Activated gamma-delta T cell (primary cell): ENCODE results near the gene SLC2A9.

ENCODE experiments used
- DNase-seq: peaks from one replicate; lab custom pipeline; 2025; lab: John Stamatoyannopoulos, UW

Gene SLC2A9

DNA sequence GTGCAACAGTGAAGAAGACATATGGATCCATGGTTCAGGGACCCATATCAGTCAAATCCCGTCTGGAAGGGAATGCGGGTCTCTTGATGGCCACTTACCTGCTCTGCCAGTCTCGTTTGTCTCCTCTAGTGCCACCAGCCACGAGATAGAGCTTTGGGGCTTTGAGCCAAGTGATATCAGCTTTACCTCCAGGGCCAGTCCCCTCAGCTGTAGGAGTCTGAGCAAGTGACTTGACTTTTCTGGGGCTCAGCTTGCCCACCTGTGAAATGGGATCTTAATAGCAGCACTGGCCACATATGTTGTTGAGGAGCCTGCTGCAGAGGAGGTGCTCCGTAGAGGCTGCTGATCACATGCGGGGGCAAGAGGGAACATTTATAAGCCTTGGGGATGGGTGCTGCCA lies 1.2 kb downstream of the SLC2A9 start:
- DNase-seq: no peak

DNA sequence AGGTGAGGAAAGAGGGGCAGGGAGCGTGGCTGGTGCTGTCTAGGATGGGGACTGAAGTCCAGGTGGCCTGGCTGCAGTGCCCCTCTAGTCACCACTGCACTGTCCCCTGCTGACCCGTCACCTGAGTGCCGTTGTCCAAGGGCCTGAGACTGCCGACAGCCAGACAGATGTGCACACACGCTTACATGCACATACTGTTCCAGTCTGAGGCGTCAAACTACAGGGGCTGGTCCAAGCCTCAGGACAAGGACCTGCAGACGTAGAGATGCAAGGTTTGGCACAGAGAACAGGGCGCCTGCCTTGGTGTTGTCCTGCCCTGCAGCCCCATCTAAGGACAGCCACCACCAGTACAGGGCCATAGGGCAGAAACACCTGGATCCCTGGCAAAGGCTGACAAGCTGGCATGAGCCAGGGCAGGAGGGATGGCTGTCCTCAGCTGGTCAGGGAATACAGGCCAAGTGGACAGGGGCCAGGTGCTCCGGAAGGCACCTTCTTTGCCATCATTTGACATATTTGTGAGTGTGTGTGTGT lies 1.7 kb downstream of the SLC2A9 start:
- DNase-seq: no peak

DNA sequence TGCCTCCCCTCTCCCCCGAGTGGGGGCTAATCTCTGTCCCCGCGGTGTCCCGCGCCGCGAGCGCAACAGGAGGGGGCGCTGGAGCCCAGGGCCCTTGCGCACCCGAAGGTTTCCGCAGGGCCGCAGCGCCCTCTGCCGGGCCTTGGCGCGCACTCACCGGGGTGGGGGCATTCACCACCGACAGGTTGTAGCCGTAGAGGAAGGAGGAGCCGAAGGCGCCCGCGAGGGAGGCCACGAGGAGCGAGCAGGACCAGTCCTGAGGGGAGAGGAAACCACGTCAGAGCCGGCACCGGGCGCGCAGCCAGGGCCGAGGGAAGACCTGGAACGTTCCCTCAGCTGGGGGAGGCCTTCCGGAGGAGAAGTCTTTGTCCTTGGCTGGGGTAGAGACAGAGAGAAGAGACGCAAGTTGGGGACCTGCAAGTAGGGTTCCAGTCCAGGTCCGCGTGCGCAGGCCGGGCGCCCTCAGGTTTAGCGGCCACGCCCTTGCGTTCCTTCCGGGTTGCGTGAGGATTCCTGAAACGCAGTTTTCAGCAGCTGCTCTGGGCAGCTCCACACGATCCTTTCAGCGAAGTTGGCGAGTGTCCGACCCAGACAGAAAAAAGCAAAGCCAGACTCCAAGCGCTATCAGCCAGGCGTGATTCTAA lies 2.4 kb downstream of the SLC2A9 start:
- DNase-seq: peak; percentile 82

DNA sequence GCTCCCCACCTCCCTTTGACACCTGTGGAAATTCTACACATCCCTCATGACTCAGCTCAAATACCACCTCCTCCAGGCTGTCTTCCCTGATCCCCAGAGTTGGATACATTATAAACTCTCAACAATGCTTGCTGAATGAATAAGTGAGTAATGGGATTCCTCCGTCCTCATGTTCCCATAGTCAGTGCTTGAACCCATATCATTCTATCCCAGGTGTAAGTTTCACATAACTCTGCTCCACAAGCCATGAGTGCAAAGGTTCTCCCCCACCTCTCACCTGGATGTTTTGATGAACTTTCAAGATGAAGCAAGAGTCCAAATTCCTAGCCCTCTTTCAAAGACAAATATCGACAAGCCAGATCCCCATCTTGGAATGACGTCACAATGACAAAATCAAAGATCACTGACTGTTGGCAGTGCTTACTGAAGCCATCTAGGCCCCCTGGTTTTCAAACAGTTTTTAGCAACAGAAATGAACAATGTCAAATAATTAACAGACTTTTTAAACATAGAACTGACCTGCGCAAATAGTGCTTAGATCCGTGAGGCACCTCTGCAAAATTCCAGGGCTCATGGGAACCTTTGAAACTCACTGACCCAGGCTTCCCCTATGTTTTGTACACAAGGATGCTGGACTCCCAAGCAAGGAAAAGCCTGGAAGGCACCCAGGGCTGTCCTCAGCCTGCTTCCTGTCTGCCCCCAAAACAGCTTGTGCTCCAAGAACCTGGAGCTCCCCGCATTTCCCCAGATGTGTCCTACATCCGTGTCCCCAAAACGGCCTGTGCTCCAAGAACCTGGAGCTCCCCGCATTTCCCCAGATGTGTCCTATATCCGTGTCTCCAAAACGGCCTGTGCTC lies 4.0 kb downstream of the SLC2A9 start:
- no peak for DNase-seq

DNA sequence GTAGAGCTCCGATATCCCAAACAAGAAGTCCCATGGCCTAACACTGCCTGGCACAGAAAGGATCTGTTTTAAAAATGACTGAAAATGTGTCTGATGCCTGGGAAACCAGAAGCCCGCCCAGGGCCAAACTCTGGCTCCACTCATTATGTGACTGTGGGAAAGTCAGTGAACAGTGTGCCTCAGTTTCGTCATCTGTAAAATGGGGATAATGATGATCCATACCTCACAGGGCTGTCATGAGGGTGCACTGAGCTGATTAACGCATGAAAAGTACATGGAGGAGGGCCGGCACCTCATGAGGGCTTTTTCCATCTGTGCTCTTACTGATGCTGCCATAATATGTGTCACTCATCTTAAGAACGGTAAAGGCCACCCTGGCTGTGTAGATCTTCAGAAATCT lies 5.1 kb downstream of the SLC2A9 start:
- no peak for DNase-seq

DNA sequence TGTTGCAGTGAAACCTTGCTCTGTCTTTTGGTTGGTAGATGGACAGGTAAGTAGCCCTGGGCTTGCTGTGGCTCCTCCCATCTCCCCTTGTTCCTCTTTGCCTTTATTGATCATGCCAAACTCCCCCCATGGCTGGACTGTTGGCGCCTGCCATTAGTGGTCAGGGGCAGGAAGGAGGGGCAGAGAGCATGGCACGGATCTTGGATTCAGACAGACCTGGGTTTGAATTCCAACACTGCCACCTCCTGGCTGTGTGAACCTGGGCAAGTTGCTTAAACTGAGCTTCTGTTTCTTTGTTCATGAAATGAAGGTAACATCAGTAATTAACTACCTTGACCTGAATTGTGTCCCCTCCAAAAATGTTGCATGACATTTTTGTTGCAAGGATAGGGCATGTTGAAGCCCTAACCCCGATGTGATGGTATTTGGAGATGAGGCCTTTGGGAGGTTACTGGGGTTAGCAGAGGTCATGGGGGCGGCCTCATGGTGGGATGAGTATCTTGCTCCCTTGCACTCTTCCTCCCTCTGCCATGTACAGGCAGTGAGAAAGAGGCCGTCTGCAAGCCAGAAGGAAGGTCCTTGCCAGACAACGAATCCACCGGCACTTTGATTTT lies 6.0 kb downstream of the SLC2A9 start:
- no peak for DNase-seq

DNA sequence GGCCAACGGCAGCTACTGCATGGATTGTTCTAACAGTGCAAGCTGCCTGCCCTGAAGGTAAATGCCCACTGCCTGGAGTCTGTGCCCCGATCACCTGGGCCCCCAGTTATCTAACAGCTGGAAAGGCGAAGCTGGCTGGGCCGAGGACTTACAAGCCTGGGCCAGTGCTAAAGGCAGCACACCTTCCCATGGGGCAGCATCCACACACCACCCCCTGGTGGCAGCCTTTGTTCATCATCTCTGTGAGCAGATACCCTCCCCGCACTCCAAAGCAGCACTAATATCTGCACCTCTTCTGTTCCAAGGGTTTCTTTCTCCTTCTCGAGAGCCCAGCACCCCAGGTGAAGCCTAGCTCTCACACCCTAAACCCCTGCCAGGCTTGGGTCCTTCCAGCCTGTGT lies 7.6 kb downstream of the SLC2A9 start:
- DNase-seq: no peak

DNA sequence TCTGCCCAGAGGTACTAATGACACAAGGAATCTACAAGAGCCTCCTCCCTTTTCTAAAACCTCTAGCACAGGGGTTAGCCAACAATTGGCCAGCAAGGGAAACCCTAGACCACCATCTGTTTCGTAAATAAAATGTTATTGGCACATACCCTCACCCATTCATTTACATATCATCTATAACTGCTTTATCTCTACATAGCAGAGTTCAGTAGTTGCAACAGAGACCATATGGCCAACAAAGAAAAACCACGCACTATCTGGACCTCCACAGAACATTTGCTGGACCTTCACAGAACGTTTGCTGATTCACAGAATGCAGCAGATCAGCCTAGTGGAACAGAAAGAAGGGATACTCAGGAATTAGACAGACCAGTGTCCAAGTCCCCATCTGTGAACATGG lies 9.4 kb downstream of the SLC2A9 start:
- no peak for DNase-seq

DNA sequence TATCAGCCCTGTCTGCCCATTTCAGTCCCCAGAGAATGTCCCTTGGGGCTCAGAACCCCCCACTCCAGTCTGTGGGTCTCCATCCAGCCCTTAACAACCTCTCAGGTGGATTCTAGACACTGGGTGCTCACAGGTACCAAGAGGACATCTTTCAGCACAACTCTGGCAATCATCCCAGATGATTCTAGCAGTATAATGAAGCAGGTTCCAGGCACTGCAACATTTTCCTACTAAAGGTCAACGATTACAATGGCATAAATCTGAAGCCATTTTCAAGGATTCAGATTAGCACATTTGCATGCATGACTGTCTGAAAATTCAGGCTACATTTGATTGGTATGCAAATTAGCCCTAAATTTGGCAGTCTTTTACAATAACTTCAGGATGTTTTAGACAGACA lies 10.0 kb downstream of the SLC2A9 start:
- no peak for DNase-seq

DNA sequence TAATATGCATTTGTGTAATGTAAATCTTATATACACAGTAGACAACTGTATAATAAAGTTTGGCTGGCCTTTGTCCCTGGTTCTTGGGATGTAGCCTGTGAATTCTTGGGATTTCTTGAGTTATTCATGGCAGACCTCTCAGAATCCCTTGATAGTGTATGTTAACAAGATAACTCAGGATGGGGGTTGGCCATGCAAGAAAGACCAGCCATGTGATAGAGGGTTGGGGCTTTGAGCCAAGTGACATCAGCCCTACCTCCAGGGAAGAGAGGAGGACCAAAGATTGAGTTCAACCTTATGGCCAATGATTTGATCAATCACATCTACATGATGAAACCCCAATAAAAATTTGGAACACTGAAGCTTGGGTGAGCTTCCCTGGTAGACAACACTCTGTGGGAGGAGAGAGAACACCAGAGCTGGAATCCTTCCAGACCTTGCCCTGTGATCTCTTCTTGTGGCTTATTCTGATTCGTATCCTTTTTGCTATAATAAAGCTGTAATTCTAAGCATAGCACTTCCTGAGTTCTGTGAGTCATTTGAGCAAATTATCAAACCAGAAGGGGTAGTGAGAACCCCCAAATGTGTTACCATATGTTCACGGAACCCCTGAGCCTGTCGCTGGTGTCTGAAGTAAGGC lies 11.3 kb downstream of the SLC2A9 start:
- no peak for DNase-seq

DNA sequence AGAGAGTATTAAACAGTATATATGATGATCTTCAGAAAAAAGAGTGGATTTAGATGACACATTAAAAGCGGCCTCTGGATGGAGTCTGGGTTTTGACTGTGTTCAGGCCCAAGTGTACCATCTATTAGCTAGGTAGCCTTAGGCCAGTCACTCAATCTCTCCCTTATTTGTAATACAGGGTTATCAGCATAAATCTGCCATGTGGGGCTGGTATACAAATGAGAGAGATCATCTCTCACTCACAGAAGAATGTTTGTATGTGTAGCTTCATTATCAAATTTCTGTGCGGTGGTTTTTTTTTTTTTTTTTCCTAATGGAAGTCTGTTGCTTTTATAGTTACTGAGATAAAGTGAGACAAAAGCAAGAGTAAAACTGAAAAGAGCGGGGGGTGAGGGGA lies 12.7 kb downstream of the SLC2A9 start:
- DNase-seq: no peak

DNA sequence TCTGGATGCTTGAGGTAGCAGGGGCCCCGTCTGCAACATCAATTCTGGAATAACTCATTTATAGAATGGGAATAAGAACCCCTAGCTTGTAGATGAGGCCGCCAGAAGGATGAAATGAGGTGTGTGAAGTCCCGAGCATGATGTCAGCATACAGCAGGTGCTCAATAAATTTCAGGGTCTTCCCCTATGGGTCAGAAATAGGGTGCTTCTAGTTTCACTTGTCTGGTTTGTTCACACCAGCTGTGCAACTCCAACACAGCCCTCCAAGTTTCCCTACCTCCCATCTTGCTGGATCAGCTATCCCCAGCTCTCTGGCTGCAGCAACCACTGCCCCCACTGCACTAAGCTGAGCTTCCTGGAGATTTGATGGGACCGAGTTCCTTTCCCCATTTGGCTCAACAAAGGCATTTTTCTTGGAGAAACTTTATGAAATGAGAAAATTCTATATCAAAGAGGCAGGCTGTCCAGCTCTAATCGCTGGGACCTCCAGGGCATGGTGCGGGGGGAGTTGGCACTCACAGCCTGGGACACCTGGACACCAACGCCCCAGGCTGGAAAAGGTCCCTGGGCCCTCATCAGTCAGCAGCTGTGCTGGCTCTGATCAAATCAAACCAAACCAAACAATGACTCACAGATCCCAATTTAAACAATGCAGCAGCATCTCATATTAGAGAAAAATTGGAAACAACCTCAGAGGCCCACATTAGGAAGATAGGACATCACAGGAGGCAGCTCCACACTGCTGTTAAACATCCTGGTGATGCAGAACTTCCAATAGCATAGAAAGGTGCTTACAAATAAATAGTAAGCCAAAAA lies 13.3 kb downstream of the SLC2A9 start:
- no peak for DNase-seq

DNA sequence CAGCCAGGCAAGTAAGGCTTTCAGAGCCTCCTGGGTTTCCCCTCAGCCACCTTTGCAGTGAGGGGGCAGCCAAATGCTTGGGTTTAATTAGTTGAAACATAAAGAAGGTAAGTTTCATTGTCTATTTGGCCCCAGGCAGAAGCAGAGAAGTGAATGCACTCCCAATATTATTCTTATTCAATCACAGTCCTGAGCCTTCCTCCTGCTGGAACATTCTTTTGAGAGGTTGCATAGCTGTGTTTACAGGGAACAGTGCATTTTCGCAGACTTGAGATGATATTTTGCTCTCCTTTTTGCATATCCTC lies 13.9 kb downstream of the SLC2A9 start:
- DNase-seq: no peak

DNA sequence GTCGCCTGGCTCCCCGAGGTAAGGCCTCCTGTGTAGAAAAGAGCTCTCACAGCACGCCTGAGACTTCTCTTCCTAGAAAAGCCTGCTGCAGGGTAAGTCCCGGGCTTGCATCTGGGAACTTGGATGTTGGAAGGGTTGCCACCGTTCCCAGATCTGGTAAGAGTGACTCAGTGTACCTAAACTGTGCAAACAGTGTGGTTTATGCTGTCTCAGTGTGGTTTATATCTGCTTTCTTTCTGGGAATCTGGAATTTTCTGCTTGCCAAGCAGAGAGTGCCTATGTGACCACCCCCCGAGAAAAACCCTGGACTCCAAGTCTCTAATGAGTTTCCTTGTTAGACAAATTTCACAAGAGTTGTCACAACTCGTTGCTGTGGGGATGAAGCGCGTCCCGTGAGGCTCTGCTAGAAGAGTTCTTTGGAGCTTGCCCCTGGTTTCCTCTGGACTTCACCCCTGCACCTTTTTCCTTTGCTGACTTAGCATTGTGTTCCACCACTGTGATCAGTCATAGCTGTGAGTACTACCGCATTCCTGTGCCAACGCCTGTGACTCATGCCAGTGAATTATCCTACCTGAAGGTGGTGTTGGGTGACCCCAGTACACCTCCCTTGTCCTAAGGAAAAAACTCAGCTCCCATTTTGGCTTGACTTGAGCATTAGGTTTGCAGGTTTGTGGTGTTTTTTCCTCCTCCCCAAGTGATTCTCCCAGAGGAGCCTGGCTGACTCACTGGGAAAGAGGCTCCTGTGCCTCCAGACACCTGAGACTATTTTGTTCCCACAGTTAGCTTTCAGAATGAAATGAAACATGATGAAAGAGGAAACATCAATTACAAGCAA lies 14.5 kb downstream of the SLC2A9 start:
- DNase-seq: no peak

DNA sequence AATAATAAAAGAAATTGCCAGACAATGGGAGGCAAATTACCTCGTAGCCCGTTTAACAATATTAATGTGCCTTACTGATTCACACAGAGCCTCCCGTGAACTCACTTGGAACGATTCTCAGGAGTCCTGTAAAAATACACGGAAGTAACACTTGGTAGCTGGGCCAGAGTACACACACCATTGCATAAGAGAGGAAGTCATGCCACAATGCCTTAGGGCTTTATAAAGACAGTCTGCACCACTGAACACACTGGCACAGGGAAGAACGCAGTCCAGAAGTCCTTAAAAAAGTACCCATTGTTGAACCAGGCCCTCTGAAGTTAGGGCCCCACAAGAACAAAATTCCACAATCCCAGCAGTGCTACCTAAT lies 15.1 kb downstream of the SLC2A9 start:
- no peak for DNase-seq

DNA sequence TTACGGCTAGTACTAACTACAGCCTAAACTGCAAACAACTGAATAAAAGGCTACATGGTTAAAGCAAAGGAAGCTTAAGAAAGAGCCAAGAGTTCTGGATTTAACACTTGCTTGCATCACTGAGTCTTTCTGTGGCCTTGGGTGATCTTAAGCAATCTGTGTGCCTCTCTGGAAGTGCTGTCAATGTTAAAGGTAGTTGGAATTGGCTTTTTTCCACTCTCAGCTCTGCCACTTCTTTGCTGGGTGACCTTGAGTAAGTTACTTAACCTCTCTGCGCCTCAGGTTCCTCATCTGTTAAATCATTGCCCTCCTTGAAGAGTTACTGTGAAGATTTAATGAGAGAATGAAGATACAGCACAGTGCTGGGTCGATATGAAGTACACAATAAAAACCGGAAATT lies 15.7 kb downstream of the SLC2A9 start:
- no peak for DNase-seq

DNA sequence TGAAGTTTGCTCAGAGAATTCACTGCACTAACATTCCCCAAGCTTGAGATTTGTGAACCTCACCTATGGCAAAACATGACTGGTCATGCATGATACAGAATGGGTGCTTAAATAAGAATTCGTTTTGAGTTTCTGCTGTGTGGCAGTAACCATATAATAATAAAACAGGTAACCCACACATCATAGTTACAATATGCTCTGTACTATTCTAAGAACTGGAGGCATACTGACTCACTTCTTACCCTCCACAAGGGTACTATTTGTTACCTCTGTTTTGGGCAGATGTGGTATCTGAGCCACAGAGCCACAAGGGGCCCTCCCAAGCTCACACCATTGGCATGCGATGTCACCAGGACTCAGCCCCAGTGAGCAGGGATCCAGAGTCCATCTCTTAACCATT lies 17.6 kb downstream of the SLC2A9 start:
- no peak for DNase-seq

DNA sequence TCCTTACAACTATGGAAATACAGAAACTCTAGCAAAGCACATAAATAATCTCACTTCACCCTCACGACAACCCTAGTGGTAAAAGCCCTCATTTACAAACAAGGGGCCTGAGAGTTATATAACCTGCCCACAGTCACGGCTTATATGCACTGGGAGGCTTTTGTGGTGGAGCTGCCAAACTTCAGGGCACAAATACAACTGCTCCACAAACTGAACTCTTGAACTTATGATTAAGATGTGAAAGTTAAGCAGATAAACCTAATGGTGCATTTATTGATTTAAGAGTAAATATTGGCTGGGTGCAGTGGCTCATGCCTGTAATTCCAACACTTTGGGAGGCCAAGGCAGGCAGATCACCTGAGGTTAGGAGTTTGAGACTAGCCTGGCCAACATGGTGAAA lies 19.0 kb downstream of the SLC2A9 start:
- no peak for DNase-seq

DNA sequence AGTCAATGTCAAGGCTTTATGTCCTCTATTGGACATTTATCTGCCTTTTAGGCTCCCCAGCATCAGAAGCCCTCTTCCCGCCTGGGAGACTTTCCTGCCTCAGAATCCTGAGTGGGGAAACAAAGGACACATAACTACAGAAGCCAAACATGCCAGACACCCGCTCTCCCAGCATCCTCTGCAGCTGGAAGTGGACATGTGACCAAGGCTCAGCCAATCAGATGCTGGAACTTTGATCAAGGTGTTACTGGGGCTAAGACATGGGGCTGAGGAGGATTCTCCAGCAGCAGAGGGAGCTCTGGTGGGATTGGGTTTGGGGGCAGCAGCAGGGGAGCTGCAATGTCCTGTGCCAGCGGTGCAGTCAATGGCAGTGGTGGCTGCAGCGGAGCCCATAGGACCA lies 19.5 kb downstream of the SLC2A9 start:
- no peak for DNase-seq

DNA sequence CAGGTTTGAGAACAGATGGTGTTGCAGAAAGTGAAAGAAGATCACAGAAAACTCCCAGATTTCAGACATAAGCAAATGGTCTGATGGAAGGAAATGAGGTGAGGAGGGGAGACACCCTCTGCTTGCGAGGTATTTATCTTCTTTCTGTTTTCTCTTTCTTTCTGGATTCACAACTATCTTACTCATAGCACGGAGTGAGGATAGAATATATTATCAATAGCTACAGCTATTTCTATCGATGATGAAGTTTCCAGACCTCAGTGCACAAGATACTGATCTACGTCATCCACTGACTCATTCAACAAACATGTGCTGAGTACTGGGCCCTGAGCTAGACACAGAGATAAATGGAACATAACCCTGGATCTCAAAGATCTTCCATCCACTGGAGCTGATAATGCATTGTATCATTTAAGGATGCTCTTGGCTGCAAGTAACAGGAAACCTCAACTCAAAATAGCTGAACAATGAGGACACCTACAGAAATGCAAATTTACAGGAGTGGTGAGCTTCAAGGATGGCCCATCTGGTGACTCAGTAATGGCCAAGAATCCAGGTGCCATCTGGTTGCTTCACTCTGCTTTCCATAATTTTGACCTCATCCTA lies 21.2 kb downstream of the SLC2A9 start:
- no peak for DNase-seq

DNA sequence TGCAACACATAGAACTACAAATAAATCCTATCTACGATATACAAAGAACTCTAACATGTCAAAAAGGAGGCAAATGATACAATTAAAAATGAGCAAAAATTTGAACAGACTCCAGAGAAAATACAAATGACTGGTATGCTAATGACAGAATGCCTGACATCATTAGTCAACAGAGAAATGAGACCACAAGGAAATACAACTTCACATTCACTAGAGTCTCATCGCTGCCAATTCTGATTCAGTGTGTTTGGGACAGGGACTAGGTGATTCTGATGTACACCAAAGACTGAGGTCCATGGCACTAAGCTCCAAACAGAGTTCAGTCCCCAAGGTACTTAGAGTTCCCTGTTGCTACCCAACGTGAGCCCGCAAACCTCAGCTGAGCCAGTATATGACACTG lies 23.4 kb downstream of the SLC2A9 start:
- no peak for DNase-seq
